K562 (cell line): ENCODE results near the gene SCAMP3. TPM values are rescaled to one million over a fixed set of nuclear protein-coding genes. Genes with fewer than 3 reads are reported as not detected.

Experiments used
- BHLHE40 ChIP-seq: IDR thresholded peaks from 2 replicates; pipeline ENCODE4 v1.6.1; 2011; ENCODE audit warnings: low read length, improper control_type of control experiment
- ESRRA ChIP-seq: fragments of 450-650 bp; IDR thresholded peaks from 2 replicates; pipeline ENCODE4 v1.6.1; 2014; ENCODE audit warnings: low read depth, mild to moderate bottlenecking, moderate library complexity, borderline replicate concordance
- FOXK2 ChIP-seq, 2 experiments: fragments of 450-650 bp; IDR thresholded peaks in 1 of 2; conservative IDR thresholded peaks in 1 of 2; 2 replicates each; pipeline ENCODE4 v1.6.1; 2016; ENCODE audit warnings: low read depth in 2 of 2, mild to moderate bottlenecking in 1 of 2
- NFIC ChIP-seq: fragments of 450-650 bp; IDR thresholded peaks from 2 replicates; pipeline ENCODE4 v1.6.1; 2017; ENCODE audit warnings: mild to moderate bottlenecking, inconsistent platforms
- PML ChIP-seq: IDR thresholded peaks from 2 replicates; pipeline ENCODE4 v1.6.1; 2012; ENCODE audit warnings: low read length, inconsistent platforms
- SMARCE1 ChIP-seq: fragments of 450-650 bp; IDR thresholded peaks from 2 replicates; pipeline ENCODE4 v1.7.1; 2016; ENCODE audit warnings: mild to moderate bottlenecking
- SRSF3 ChIP-seq: fragments of 200-400 bp; formaldehyde crosslinking; IDR thresholded peaks from 2 replicates; pipeline ENCODE4 v1.6.1; 2016; ENCODE audit warnings: mild to moderate bottlenecking, low read length, moderate library complexity; ENCODE audit not compliant: insufficient read depth
- TBL1XR1 ChIP-seq, 2 experiments: IDR thresholded peaks; 2 replicates each; pipeline ENCODE4 v1.6.1; 2012; ENCODE audit warnings: improper control_type of control experiment in 2 of 2, low read length in 2 of 2, mild to moderate bottlenecking in 1 of 2
- ZC3H4 ChIP-seq: sonication (generic); formaldehyde crosslinking; IDR thresholded peaks from 2 replicates; pipeline ENCODE4 v1.9.0; 2021; ENCODE audit warnings: missing genetic modification reagents, borderline replicate concordance
- ZNF583 ChIP-seq: fragments of 250-450 bp; sonication (Bioruptor Pico); IDR thresholded peaks from 2 replicates; pipeline ENCODE4 v1.4.0; 2020
- polyA plus RNA-seq, 8 experiments: library from polyadenylated mRNA; depleted of rRNA in 4 of 8; stranded (reverse) in 5 of 8; unstranded in 3 of 8; fragments of >200 nt; fragmentation: Nextera tagmentation in 2 of 8; fragmentation: Illumina TruSeq in 1 of 8; extraction: Ambion mirVana in 2 of 8; extraction: Trizol in 1 of 8; gene quantifications; 2 replicates each; pipeline versions ENCODE4 v1.2.1 to v1.2.3, GENCODE V29; 2011 to 2014; ENCODE audit warnings: inconsistent platforms in 1 of 8, missing spikeins in 1 of 8
- total RNA-seq, 7 experiments: library from RNA; depleted of rRNA in 6 of 7; stranded (reverse); fragments of >200 nt in 6 of 7; fragmentation: Illumina TruSeq in 2 of 7; extraction: Trizol in 2 of 7; gene quantifications; 2 replicates each; pipeline versions ENCODE4 v1.2.1 to v1.2.3, GENCODE V29; 2011 to 2021; ENCODE audit warnings: low replicate concordance in 1 of 7
- TF ChIP-seq, protein P1 (sequence below): fragments of 250-450 bp; sonication (Bioruptor Pico); IDR thresholded peaks from 2 replicates; pipeline ENCODE4 v1.8.0; 2021; ENCODE audit warnings: borderline replicate concordance, mild to moderate bottlenecking, moderate library complexity; ENCODE audit not compliant: poor library complexity, severe bottlenecking
- TF ChIP-seq, protein P2 (sequence below): fragments of 450-650 bp; formaldehyde crosslinking; IDR thresholded peaks from 2 replicates; pipeline ENCODE4 v1.4.0; 2020; ENCODE audit warnings: mild to moderate bottlenecking, moderate library complexity
- TF ChIP-seq, protein P3 (sequence below), 2 experiments: IDR thresholded peaks; 2 replicates each; pipeline ENCODE4 v1.6.1; 2012; ENCODE audit warnings: improper control_type of control experiment in 2 of 2, low read depth in 2 of 2, low read length in 2 of 2, borderline replicate concordance in 1 of 2

The SCAMP3 gene
- total and polyA plus RNA-seq, 9 of the 15 experiments (the other 6 are each of a cell fraction or from before 2014, with no cell fraction given): 14.2 to 131 (median 86.1) TPM

DNA sequence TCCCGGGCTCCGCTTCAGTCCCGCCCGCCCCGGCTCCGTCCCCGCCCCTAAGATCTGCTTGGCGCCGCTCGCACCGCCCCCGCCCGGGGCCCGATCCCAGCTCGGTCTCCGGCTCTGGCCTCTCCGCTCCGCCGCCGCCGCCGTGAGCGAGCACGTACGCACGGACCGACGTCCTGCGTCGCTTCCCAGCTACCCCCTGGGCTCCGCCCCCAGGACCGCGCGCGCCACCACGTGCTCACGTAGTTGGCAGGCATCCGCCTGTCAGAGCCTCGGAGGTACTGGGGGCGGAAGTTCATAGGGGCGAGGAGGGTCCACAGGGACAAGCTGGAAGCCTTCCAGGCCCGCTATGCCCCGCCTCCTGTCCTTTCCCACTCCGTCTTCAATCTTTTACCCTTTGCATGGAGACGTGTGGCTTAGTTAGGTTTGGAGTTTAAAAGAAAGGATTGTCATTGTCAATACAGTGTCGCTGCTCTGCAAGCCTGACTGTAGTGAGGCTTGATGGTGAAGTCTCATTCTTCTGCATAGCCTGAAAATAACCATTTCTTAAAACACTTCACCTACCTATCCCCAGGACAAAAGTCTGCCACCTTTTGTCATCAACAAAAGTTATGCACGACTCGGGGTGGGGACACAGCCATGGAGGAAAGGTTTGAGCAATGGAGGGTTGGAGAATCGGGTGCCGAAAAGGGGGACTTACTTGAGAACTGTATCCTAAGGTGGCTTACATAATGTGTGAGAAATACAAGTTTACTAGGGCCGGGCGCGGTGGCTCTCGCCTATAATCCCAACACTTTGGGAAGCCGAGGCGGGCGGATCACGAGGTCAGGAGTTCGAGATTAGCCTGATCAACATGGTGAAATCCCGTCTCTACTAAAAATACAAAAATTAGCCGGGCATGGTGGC is 11.4 kb upstream of the SCAMP3 start, which contains the start of gene CLK2 (continued):
- no peak for TF ChIP-seq ZC3H4 (CRISPR knock-in tag)
- TF ChIP-seq, protein P1, sequence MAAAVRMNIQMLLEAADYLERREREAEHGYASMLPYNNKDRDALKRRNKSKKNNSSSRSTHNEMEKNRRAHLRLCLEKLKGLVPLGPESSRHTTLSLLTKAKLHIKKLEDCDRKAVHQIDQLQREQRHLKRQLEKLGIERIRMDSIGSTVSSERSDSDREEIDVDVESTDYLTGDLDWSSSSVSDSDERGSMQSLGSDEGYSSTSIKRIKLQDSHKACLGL (CRISPR knock-in tag): peak; percentile 67
- TF ChIP-seq PML: peak; percentile 31; the same call in 1 of the 2 replicates
- peak in 1 of 2 experiments; percentile 60; a peak in 2 of 4 replicates for TF ChIP-seq FOXK2 (conservative IDR thresholded peaks at IDR 0.05 in 1 of 2, IDR thresholded peaks at IDR 0.05 in 1 of 2; ENCODE audit: low read depth in 2 of 2)
- TF ChIP-seq ZNF583: no peak
- TF ChIP-seq SRSF3: no peak
- TF ChIP-seq, protein P2, sequence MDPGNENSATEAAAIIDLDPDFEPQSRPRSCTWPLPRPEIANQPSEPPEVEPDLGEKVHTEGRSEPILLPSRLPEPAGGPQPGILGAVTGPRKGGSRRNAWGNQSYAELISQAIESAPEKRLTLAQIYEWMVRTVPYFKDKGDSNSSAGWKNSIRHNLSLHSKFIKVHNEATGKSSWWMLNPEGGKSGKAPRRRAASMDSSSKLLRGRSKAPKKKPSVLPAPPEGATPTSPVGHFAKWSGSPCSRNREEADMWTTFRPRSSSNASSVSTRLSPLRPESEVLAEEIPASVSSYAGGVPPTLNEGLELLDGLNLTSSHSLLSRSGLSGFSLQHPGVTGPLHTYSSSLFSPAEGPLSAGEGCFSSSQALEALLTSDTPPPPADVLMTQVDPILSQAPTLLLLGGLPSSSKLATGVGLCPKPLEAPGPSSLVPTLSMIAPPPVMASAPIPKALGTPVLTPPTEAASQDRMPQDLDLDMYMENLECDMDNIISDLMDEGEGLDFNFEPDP: no peak
- peak in 1 of 2 experiments; percentile 37; a peak in 1 of 4 replicates for TF ChIP-seq TBL1XR1 (IDR thresholded peaks at IDR 0.05; ENCODE audit: low read length in 2 of 2)
- peak; percentile 96 for TF ChIP-seq NFIC
- TF ChIP-seq, protein P3, sequence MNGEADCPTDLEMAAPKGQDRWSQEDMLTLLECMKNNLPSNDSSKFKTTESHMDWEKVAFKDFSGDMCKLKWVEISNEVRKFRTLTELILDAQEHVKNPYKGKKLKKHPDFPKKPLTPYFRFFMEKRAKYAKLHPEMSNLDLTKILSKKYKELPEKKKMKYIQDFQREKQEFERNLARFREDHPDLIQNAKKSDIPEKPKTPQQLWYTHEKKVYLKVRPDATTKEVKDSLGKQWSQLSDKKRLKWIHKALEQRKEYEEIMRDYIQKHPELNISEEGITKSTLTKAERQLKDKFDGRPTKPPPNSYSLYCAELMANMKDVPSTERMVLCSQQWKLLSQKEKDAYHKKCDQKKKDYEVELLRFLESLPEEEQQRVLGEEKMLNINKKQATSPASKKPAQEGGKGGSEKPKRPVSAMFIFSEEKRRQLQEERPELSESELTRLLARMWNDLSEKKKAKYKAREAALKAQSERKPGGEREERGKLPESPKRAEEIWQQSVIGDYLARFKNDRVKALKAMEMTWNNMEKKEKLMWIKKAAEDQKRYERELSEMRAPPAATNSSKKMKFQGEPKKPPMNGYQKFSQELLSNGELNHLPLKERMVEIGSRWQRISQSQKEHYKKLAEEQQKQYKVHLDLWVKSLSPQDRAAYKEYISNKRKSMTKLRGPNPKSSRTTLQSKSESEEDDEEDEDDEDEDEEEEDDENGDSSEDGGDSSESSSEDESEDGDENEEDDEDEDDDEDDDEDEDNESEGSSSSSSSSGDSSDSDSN (IDR thresholded peaks at IDR 0.05; ENCODE audit: borderline replicate concordance in 1 of 2, low read depth in 2 of 2, low read length in 2 of 2): peak in 1 of 2 experiments; percentile 65; a peak in 2 of 4 replicates
- TF ChIP-seq ESRRA: peak; percentile 53; the same call in 1 of the 2 replicates
- peak; percentile 55 for TF ChIP-seq BHLHE40
- TF ChIP-seq SMARCE1: peak; percentile 45
